ENCODE results near the gene FASN. TPM values are rescaled to one million over a fixed set of nuclear protein-coding genes. Genes with fewer than 3 reads are reported as not detected.

Gene FASN
- total and polyA plus RNA-seq, 2 donors = 12.3 to 19.0 TPM

DNA sequence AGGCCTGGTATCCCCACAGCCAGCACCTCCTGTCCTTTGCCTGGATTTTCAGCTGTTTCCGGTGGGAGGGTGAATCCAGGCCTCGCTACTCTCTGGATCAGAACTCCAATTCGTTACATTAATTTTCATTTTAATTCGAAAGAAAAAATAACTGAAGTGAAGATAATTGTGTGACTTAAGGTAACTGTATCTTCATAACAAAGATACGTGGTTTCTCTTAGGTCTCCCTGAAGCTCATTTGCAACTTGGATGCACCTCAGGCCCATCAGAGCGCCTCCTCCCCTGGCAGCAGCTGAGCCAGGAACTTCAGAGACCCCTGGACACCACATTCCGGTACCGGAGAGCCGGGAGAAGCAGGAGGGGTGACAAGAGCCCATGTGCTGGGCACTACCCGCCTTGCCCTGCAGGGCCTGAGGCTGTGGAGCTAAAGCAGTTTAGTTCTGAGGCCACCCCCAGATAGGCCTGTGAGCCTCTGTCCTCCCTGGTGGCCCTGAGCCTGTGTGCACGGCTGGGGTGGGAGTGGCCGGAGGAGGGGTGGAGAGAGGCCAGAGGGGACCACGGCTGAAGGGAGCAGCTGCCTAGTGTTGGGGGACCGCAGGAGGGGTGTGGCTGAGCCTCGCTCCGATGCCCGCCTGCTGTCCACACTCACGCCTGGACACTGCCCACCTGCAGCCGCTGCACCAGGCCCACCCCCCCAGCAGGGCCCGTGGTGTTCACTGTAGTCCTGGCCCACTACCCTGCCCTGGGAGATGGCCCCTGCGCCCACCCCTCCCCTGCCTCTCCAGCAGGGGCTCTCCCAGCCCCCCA is 21.0 kb downstream of the FASN start:
- no peak overlapping the region for H3K4me3 ChIP-seq (ENCODE audit: low read length in 2 of 2)
- peaks cover 0 to 4% of the 10 kb centered on the region in 2 donors for H3K27me3 ChIP-seq (ENCODE audit: control insufficient read depth in 2 of 2, insufficient read depth in 1 of 2, low read length in 1 of 2)
- H3K9me3 ChIP-seq (ENCODE audit: control insufficient read depth in 2 of 2, insufficient read depth in 1 of 2, low read length in 1 of 2) = no peaks in the 10 kb centered on the region
- DNase-seq (ENCODE audit: low read depth in 6 of 9, low spot score in 9 of 9) = no peak
- no peak overlapping the region for H3K27ac ChIP-seq (ENCODE audit: low read depth in 1 of 2, low read length in 1 of 2)
- WGBS = 96% methylated on average over 21 of the region's 21 CpGs
- peaks cover 36 to 42% of the 10 kb centered on the region in 2 donors for H3K36me3 ChIP-seq (ENCODE audit: control insufficient read depth in 2 of 2, insufficient read depth in 2 of 2, low read length in 1 of 2)
- no peaks in the 10 kb centered on the region for H3K4me1 ChIP-seq (ENCODE audit: control insufficient read depth in 2 of 2, insufficient read depth in 2 of 2, low read length in 2 of 2)

DNA sequence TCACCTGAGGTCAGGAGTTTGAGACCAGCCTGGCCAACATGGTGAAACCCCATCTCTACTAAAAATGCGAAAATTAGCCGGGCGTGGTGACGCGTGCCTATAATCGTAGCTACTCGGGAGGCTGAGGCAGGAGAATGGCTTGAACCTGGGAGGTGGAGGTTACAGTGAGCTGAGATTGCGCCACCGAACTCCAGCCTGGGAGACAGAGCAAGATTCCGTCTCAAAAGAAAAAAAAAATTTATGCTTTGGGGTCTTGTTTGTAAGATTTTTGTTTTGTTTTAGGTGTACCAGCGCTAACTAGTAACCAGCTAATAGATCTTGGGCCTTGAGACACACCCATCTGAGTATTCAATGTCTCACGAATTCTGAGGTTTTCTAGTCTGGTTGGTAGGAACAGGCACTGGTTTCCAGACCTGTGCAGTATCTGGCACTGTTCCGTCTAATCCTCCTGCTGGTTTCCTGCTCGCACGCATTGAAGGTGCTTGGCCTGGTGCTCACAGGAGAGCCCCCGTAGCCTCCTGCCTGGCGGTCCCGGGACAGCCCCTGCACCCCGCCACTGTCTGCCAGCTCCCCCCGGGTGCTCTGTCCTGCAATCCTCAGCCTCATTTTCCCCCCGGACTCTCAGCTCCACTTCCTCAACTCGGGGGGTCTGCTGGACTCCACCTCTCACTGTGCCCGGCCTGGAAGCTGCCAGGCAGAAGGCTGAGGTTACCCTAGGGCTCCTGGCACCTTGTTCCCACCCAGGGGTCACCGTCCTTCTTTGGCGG is 21.8 kb downstream of the FASN start:
- Histone ChIP-seq H3K36me3 (ENCODE audit: control insufficient read depth in 2 of 2, insufficient read depth in 2 of 2, low read length in 1 of 2) (peaks cover 29 to 34% of the 10 kb centered on the region in 2 donors), H3K27ac (ENCODE audit: low read depth in 1 of 2, low read length in 1 of 2) (no peak overlapping the region), H3K9me3 (ENCODE audit: control insufficient read depth in 2 of 2, insufficient read depth in 1 of 2, low read length in 1 of 2) (no peaks in the 10 kb centered on the region), H3K4me3 (ENCODE audit: low read length in 2 of 2) (no peak overlapping the region), H3K4me1 (ENCODE audit: control insufficient read depth in 2 of 2, insufficient read depth in 2 of 2, low read length in 2 of 2) (no peaks in the 10 kb centered on the region), H3K27me3 (ENCODE audit: control insufficient read depth in 2 of 2, insufficient read depth in 1 of 2, low read length in 1 of 2) (peaks cover 0 to 4% of the 10 kb centered on the region in 2 donors)
- DNase-seq (ENCODE audit: low read depth in 6 of 9, low spot score in 9 of 9) = no peak
- WGBS = 90% methylated on average over 25 of the region's 25 CpGs

GRCh38 chr17:82073446-82073845 is 24.6 kb downstream of the FASN start:
- no peak for DNase-seq (ENCODE audit: low read depth in 6 of 9, low spot score in 9 of 9)
- 94% methylated on average over 9 of the region's 9 CpGs for WGBS
- Histone ChIP-seq H3K36me3 (ENCODE audit: control insufficient read depth in 2 of 2, insufficient read depth in 2 of 2, low read length in 1 of 2) (peaks cover 3 to 8% of the 10 kb centered on the region in 2 donors), H3K27ac (ENCODE audit: low read depth in 1 of 2, low read length in 1 of 2) (no peak overlapping the region), H3K4me1 (ENCODE audit: control insufficient read depth in 2 of 2, insufficient read depth in 2 of 2, low read length in 2 of 2) (no peaks in the 10 kb centered on the region), H3K9me3 (ENCODE audit: control insufficient read depth in 2 of 2, insufficient read depth in 1 of 2, low read length in 1 of 2) (no peaks in the 10 kb centered on the region), H3K4me3 (ENCODE audit: low read length in 2 of 2) (no peak overlapping the region), H3K27me3 (ENCODE audit: control insufficient read depth in 2 of 2, insufficient read depth in 1 of 2, low read length in 1 of 2) (peaks cover 0 to 4% of the 10 kb centered on the region in 2 donors)

- H3K27me3 ChIP-seq (ENCODE audit: control insufficient read depth in 2 of 2, insufficient read depth in 1 of 2, low read length in 1 of 2) = peaks cover 0 to 4% of the 10 kb centered on the region in 2 donors
- no peaks in the 10 kb centered on the region for H3K4me1 ChIP-seq (ENCODE audit: control insufficient read depth in 2 of 2, insufficient read depth in 2 of 2, low read length in 2 of 2)
- no peak for DNase-seq (ENCODE audit: low read depth in 6 of 9, low spot score in 9 of 9)
- WGBS = 93% methylated on average over 6 of the region's 6 CpGs
- no peak overlapping the region for H3K4me3 ChIP-seq (ENCODE audit: low read length in 2 of 2)
- no peak overlapping the region for H3K27ac ChIP-seq (ENCODE audit: low read depth in 1 of 2, low read length in 1 of 2)
- no peaks in the 10 kb centered on the region for H3K9me3 ChIP-seq (ENCODE audit: control insufficient read depth in 2 of 2, insufficient read depth in 1 of 2, low read length in 1 of 2)
- peaks cover 0 to 3% of the 10 kb centered on the region in 2 donors for H3K36me3 ChIP-seq (ENCODE audit: control insufficient read depth in 2 of 2, insufficient read depth in 2 of 2, low read length in 1 of 2)
Measured at GRCh38 chr17:82072827-82073226, 25.2 kb downstream of the FASN start.

GRCh38 chr17:82070611-82071010 is 27.4 kb downstream of the FASN start:
- Histone ChIP-seq H3K27me3 (ENCODE audit: control insufficient read depth in 2 of 2, insufficient read depth in 1 of 2, low read length in 1 of 2) (peaks cover 0 to 4% of the 10 kb centered on the region in 2 donors), H3K4me3 (ENCODE audit: low read length in 2 of 2) (no peak overlapping the region), H3K27ac (ENCODE audit: low read depth in 1 of 2, low read length in 1 of 2) (no peak overlapping the region), H3K4me1 (ENCODE audit: control insufficient read depth in 2 of 2, insufficient read depth in 2 of 2, low read length in 2 of 2) (peaks cover 8% of the 10 kb centered on the region in 2 donors), H3K36me3 (ENCODE audit: control insufficient read depth in 2 of 2, insufficient read depth in 2 of 2, low read length in 1 of 2) (no peaks in the 10 kb centered on the region), H3K9me3 (ENCODE audit: control insufficient read depth in 2 of 2, insufficient read depth in 1 of 2, low read length in 1 of 2) (peaks cover 0 to 4% of the 10 kb centered on the region in 2 donors)
- no peak for DNase-seq (ENCODE audit: low read depth in 6 of 9, low spot score in 9 of 9)

DNA sequence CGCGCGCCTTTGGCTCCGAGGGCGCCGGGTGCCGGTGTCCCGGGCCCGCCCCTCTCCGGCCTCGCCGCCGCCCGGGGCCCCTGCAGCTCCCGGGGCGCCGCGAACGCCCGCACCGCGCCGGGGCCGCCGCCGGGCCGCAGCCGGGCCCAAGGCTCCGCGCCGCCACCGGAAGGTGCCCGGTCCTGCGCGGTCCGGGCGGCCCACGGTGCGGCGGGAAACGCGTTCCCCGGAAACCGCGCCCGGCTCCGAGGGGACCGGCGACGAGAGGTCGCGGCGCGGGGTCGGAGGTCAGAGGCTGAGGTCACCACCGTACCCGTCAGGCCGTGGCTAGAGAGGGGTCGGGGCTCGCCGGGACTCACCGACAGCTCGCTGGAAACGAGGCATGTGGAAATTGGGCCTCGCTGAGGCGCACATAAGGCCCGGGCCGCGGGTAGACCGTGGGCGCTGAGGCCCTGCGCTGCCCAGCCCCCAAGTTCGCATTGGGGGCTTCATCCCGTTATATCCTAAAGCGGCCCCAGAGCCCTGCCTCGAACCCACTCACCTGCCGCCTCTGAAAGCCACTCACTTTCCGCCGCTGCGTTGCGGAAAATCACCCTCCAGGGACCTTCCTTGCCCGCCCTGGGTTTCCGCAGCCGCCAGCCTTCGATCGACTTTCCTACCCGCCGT is 32.3 kb downstream of the FASN start, which contains the start of gene DUS1L:
DUS1L (minus strand) TSS at position 167 of the 666 bp plus-strand sequence. CDS start 745 bp downstream, outside the sequence.
- Histone ChIP-seq H3K36me3 (ENCODE audit: control insufficient read depth in 2 of 2, insufficient read depth in 2 of 2, low read length in 1 of 2) (peaks cover 25 to 34% of the 10 kb centered on the region in 2 donors), H3K4me1 (ENCODE audit: control insufficient read depth in 2 of 2, insufficient read depth in 2 of 2, low read length in 2 of 2) (peaks cover 17% of the 10 kb centered on the region in 2 donors), H3K9me3 (ENCODE audit: control insufficient read depth in 2 of 2, insufficient read depth in 1 of 2, low read length in 1 of 2) (peaks cover 0 to 4% of the 10 kb centered on the region in 2 donors), H3K4me3 (ENCODE audit: low read length in 2 of 2) (peak within 1 kb of the TSS; percentile 83 to 91), H3K27me3 (ENCODE audit: control insufficient read depth in 2 of 2, insufficient read depth in 1 of 2, low read length in 1 of 2) (no peaks in the 10 kb centered on the region), H3K27ac (ENCODE audit: low read depth in 1 of 2, low read length in 1 of 2) (peak within 1 kb of the TSS; percentile 64 to 80)
- 11% methylated on average over 88 of the region's 88 CpGs for WGBS
- DNase-seq (ENCODE audit: low read depth in 6 of 9, low spot score in 9 of 9) = peak in 8 of 9 donors; percentile 13 to 78 (median 49)

- peak overlapping the region in 1 of 2 donors; percentile 52 for H3K27ac ChIP-seq (ENCODE audit: low read depth in 1 of 2, low read length in 1 of 2)
- no peaks in the 10 kb centered on the region for H3K27me3 ChIP-seq (ENCODE audit: control insufficient read depth in 2 of 2, insufficient read depth in 1 of 2, low read length in 1 of 2)
- peaks cover 0 to 4% of the 10 kb centered on the region in 2 donors for H3K9me3 ChIP-seq (ENCODE audit: control insufficient read depth in 2 of 2, insufficient read depth in 1 of 2, low read length in 1 of 2)
- H3K4me1 ChIP-seq (ENCODE audit: control insufficient read depth in 2 of 2, insufficient read depth in 2 of 2, low read length in 2 of 2) = peaks cover 17% of the 10 kb centered on the region in 2 donors
- DNase-seq (ENCODE audit: low read depth in 6 of 9, low spot score in 9 of 9) = peak in 3 of 9 donors; percentile 28 to 48 (median 34)
- H3K36me3 ChIP-seq (ENCODE audit: control insufficient read depth in 2 of 2, insufficient read depth in 2 of 2, low read length in 1 of 2) = peaks cover 31 to 40% of the 10 kb centered on the region in 2 donors
- WGBS = 1% methylated on average over 47 of the region's 47 CpGs
- peak overlapping the region; percentile 72 to 91 for H3K4me3 ChIP-seq (ENCODE audit: low read length in 2 of 2)
Measured at GRCh38 chr17:82065193-82065637, 32.8 kb downstream of the FASN start.

- Histone ChIP-seq H3K36me3 (ENCODE audit: control insufficient read depth in 2 of 2, insufficient read depth in 2 of 2, low read length in 1 of 2) (peaks cover 37 to 45% of the 10 kb centered on the region in 2 donors), H3K27me3 (ENCODE audit: control insufficient read depth in 2 of 2, insufficient read depth in 1 of 2, low read length in 1 of 2) (no peaks in the 10 kb centered on the region), H3K4me3 (ENCODE audit: low read length in 2 of 2) (peak overlapping the region; percentile 72 to 91), H3K27ac (ENCODE audit: low read depth in 1 of 2, low read length in 1 of 2) (peak overlapping the region in 1 of 2 donors; percentile 52), H3K9me3 (ENCODE audit: control insufficient read depth in 2 of 2, insufficient read depth in 1 of 2, low read length in 1 of 2) (peaks cover 0 to 4% of the 10 kb centered on the region in 2 donors), H3K4me1 (ENCODE audit: control insufficient read depth in 2 of 2, insufficient read depth in 2 of 2, low read length in 2 of 2) (peaks cover 17% of the 10 kb centered on the region in 2 donors)
- DNase-seq (ENCODE audit: low read depth in 6 of 9, low spot score in 9 of 9) = no peak
- whole genome bisulfite sequencing = 62% methylated on average over 36 of the region's 36 CpGs
Measured at GRCh38 chr17:82064433-82065192, 33.4 kb downstream of the FASN start.

All from thymus (tissue), 11 donors.